Central memory CD4-positive, alpha-beta T cell (primary cell): Measurements from ENCODE around the gene PROSER2.

Experiments used
- DNase-seq: peaks from one replicate; pipeline ENCODE4 v3.0.0; 2022

The PROSER2 gene

GRCh38 chr10:11805792-11806191, 17.4 kb upstream of the PROSER2 start:
- DNase-seq: no peak

GRCh38 chr10:11806706-11807105, 16.4 kb upstream of the PROSER2 start:
- no peak for DNase-seq

- no peak for DNase-seq
Observed at GRCh38 chr10:11808808-11809207, 14.3 kb upstream of the PROSER2 start.

GRCh38 chr10:11810313-11810766, 12.8 kb upstream of the PROSER2 start:
- DNase-seq: no peak

GRCh38 chr10:11810973-11811372, 12.2 kb upstream of the PROSER2 start:
- no peak for DNase-seq

- DNase-seq: no peak
Observed at GRCh38 chr10:11813177-11813576, 10.0 kb upstream of the PROSER2 start.

- DNase-seq: no peak
Observed at GRCh38 chr10:11813855-11814567, 9.1 kb upstream of the PROSER2 start.

- no peak for DNase-seq
Observed at GRCh38 chr10:11819027-11819426, 4.1 kb upstream of the PROSER2 start.

- DNase-seq: no peak
Observed at GRCh38 chr10:11822026-11822756, 965 bp upstream of the PROSER2 start.

GRCh38 chr10:11822809-11823121, 391 bp upstream of the PROSER2 start:
- no peak for DNase-seq

- no peak for DNase-seq
Observed at GRCh38 chr10:11823989-11824346, 812 bp downstream of the PROSER2 start.

- DNase-seq: no peak
Observed at GRCh38 chr10:11824376-11824775, 1.2 kb downstream of the PROSER2 start.

- no peak for DNase-seq
Observed at GRCh38 chr10:11824825-11825224, 1.7 kb downstream of the PROSER2 start.

GRCh38 chr10:11825796-11826414, 2.7 kb downstream of the PROSER2 start:
- DNase-seq: no peak

- no peak for DNase-seq
Observed at GRCh38 chr10:11827006-11827405, 3.9 kb downstream of the PROSER2 start.

GRCh38 chr10:11827414-11827813, 4.3 kb downstream of the PROSER2 start:
- DNase-seq: no peak

- no peak for DNase-seq
Observed at GRCh38 chr10:11828682-11829284, 5.6 kb downstream of the PROSER2 start.

- no peak for DNase-seq
Observed at GRCh38 chr10:11830836-11831519, 7.8 kb downstream of the PROSER2 start.

- no peak for DNase-seq
Observed at GRCh38 chr10:11831520-11831951, 8.4 kb downstream of the PROSER2 start.

- DNase-seq: no peak
Observed at GRCh38 chr10:11832042-11832441, 8.9 kb downstream of the PROSER2 start.

- no peak for DNase-seq
Observed at GRCh38 chr10:11835061-11835460, 11.9 kb downstream of the PROSER2 start.

GRCh38 chr10:11835704-11836103, 12.5 kb downstream of the PROSER2 start:
- no peak for DNase-seq
